HEK293 (cell line): ENCODE measurements around the gene SART1.

ENCODE experiments used
- ZNF404 ChIP-seq: fragments of 450-650 bp; formaldehyde crosslinking; IDR thresholded peaks from 2 replicates; pipeline ENCODE4 v1.5.1; 2017; ENCODE audit warnings: missing biosample characterization, missing genetic modification characterization
- TF ChIP-seq, protein P1 (sequence below): fragments of 450-650 bp; formaldehyde crosslinking; IDR thresholded peaks from 2 replicates; pipeline ENCODE4 v1.5.1; 2016; ENCODE audit warnings: missing biosample characterization, missing genetic modification characterization

DNA sequence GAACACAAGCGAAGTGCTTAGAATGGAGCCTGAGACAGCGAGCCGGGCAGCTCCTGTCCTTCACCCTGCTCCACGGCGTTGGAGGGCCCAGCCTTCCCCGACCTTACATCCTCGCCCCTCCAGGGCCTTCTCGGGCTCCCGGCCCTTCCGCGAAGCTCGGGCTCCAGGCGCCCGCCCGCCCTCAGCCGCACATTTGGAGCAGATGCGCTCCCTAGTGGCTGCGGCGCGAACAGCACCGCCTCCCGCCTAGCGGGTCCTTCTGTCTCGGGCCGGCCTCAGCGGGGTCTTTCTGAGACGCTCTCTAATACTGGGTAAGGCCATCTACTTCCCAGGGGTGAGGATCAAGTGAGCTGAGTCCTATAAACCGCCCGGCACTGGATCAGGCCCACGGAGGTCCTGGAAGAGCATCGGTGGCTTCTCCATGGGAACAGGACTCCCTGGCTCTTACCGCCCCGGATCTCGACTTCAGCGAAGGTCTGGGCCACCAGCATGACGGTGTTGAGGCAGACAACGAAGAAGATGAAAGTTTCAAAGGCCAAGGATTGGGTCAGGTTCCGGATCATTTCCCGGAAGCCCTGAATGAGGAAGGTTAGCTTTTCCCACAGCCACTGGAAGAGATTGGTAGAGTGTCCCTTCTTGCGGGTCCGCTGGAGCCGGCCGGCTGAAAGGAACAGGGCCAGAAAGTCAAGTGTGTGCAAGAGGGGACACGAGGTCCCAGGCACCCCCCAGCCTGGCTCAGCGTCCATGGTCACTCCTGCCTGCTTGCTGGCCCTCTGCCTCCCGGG is 61.1 kb downstream of the SART1 start:
- TF ChIP-seq, protein P1, sequence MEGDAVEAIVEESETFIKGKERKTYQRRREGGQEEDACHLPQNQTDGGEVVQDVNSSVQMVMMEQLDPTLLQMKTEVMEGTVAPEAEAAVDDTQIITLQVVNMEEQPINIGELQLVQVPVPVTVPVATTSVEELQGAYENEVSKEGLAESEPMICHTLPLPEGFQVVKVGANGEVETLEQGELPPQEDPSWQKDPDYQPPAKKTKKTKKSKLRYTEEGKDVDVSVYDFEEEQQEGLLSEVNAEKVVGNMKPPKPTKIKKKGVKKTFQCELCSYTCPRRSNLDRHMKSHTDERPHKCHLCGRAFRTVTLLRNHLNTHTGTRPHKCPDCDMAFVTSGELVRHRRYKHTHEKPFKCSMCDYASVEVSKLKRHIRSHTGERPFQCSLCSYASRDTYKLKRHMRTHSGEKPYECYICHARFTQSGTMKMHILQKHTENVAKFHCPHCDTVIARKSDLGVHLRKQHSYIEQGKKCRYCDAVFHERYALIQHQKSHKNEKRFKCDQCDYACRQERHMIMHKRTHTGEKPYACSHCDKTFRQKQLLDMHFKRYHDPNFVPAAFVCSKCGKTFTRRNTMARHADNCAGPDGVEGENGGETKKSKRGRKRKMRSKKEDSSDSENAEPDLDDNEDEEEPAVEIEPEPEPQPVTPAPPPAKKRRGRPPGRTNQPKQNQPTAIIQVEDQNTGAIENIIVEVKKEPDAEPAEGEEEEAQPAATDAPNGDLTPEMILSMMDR: peak; percentile 74
- TF ChIP-seq ZNF404 (tag by site-specific recombination): no peak
